ENCODE data around the gene SAMD4A.

Gene SAMD4A

DNA sequence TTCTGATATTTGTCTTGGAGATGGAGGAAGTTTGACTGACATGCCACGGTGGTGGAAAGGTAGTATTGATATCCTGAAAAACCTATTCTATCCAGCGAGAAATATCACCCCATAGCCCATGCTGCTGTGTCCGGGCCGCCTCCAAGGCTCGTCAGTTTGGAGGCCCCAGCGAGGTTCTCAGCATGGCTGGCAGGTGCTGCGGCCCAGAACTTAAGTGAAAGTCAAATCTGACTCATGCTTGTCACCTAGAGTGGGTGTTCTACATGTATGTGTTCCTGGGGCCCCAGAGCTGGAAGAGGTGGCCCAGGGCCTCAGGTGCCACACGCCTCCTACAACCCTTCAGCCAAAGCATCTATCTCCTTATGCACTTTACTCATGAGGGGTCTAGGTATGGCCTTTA, 242.8 kb downstream of the SAMD4A start:
- peaks cover 9% of the 10 kb centered on the region for H3K4me1 ChIP-seq (ENCODE audit: insufficient read depth, low read length)
- H3K9ac ChIP-seq (ENCODE audit: low read depth, low read length): no peak overlapping the region
- H3K36me3 ChIP-seq (ENCODE audit: insufficient read depth, low read length): no peaks in the 10 kb centered on the region
- no peaks in the 10 kb centered on the region for H3K9me3 ChIP-seq (ENCODE audit: control insufficient read depth, insufficient read depth, low read length)

DNA sequence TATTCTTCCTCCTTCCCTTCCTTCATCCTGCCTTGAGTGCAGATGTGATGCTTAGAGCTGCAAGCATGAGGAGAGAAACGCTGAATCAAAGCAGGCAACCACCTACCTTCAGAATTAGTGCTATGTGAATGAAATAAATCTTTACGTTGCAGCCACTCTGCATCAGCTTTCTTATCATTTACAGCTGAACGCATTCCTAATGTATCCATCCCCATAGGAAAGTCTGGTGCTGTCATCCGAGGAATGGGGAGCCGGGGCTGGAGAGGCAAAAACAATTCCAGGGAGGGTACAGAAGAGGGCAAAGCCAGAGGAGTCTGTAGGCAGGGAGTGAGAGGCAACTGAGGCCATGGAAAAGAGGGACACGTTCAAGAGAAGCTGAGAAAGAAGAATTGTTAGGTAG, 245.7 kb downstream of the SAMD4A start:
- Histone ChIP-seq H3K9me3 (ENCODE audit: control insufficient read depth, insufficient read depth, low read length) (no peaks in the 10 kb centered on the region), H3K36me3 (ENCODE audit: insufficient read depth, low read length) (no peaks in the 10 kb centered on the region), H3K9ac (ENCODE audit: low read depth, low read length) (no peak overlapping the region), H3K4me1 (ENCODE audit: insufficient read depth, low read length) (no peaks in the 10 kb centered on the region)

DNA sequence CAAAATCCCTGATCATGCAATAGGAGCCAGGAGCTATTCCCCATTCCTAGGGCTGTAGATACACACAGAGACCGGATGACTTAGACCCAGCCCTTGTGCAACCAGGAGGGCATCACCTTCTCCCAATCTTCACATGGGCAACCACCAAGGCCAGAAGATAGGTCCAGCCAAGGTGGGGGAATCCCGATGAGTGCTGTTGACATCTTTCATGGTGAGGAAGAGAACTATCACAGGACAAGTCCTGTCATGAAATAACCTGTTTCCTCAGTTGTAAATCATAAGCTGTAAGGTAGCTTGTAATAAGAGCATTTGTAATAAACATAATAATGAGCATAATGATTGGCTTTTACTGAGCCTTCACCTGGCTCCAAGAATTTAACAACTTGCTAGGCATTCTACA, 246.2 kb downstream of the SAMD4A start:
- no peaks in the 10 kb centered on the region for H3K4me1 ChIP-seq (ENCODE audit: insufficient read depth, low read length)
- H3K9ac ChIP-seq (ENCODE audit: low read depth, low read length): no peak overlapping the region
- no peaks in the 10 kb centered on the region for H3K9me3 ChIP-seq (ENCODE audit: control insufficient read depth, insufficient read depth, low read length)
- H3K36me3 ChIP-seq (ENCODE audit: insufficient read depth, low read length): no peaks in the 10 kb centered on the region

DNA sequence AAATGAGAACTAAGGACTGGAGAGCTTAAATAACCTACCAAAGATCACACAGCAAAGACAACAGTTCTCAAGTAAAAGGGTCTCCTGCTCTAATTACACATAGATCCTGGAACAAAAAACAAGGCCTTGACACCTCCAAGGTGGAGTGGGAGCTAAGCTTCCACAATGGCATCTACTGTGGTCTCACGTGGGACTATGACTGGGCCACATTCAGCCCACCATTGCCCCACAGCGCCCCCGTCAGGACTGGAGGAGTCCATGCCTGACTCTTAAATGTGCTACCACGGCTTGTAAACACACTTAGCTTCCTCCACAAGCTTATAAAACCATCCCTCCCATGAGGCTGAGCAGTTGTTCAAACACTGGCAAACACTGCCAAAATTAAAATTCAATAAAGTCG, 247.1 kb downstream of the SAMD4A start:
- Histone ChIP-seq H3K4me1 (ENCODE audit: insufficient read depth, low read length) (no peaks in the 10 kb centered on the region), H3K9ac (ENCODE audit: low read depth, low read length) (no peak overlapping the region), H3K36me3 (ENCODE audit: insufficient read depth, low read length) (no peaks in the 10 kb centered on the region), H3K9me3 (ENCODE audit: control insufficient read depth, insufficient read depth, low read length) (no peaks in the 10 kb centered on the region)

DNA sequence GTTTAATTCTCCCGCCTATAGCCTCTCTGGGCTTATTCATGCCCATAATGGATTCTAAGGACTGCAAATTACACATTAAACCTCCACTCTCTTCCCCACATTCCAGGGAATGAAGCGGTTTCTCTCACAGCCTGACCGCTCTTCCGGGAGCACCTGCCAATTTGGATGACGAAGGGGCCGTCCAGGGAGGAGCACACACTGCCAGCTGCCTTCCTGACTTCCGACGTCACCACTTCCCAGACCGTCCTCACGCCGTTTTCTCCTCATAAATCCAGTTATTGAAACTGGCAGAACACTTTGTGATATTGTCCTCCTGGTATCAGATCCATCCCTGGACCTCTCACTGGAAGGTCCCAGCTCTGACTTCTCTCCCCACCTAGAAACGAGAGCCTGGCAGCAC, 248.1 kb downstream of the SAMD4A start:
- H3K9ac ChIP-seq (ENCODE audit: low read depth, low read length): no peak overlapping the region
- H3K9me3 ChIP-seq (ENCODE audit: control insufficient read depth, insufficient read depth, low read length): no peaks in the 10 kb centered on the region
- no peaks in the 10 kb centered on the region for H3K4me1 ChIP-seq (ENCODE audit: insufficient read depth, low read length)
- H3K36me3 ChIP-seq (ENCODE audit: insufficient read depth, low read length): no peaks in the 10 kb centered on the region

DNA sequence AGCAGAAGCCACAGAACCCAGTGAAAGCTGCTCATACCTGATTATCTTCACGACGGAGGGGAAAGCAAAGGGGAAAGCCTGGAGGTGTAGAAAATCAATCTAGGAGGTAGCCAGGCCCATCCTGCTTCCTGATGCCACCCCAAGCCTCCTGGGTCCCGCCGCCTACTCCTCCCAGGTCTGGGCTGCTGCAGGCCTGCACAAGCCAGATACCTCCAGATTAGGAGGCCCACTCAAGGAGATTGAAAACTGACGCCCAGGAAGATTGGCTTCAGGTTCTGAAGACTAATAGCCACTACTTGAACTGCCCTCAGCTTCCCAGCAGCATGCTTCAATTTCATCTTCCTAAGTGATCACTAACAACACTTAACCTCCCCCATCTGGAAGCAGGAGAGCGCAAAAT, 248.6 kb downstream of the SAMD4A start:
- Histone ChIP-seq H3K4me1 (ENCODE audit: insufficient read depth, low read length) (no peaks in the 10 kb centered on the region), H3K9me3 (ENCODE audit: control insufficient read depth, insufficient read depth, low read length) (no peaks in the 10 kb centered on the region), H3K9ac (ENCODE audit: low read depth, low read length) (no peak overlapping the region), H3K36me3 (ENCODE audit: insufficient read depth, low read length) (no peaks in the 10 kb centered on the region)

DNA sequence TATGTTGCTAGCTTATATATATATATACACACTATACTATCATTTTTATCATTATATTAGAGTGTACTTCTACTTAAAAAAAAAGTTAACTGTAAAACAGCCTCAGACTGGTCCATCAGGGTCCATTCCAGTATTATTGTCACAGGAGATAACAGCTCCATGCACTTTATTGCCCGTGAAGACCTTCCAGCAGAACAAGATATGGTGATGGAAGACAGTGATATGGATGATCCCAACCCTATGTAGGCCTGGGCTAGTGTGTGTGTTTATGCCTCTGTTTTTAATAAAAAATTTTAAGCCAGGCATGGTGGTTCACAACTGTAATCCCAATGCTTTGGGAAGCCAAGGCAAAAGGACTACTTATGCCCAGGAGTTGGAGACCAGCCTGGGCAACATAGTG, 249.5 kb downstream of the SAMD4A start:
- no peaks in the 10 kb centered on the region for H3K36me3 ChIP-seq (ENCODE audit: insufficient read depth, low read length)
- no peaks in the 10 kb centered on the region for H3K9me3 ChIP-seq (ENCODE audit: control insufficient read depth, insufficient read depth, low read length)
- H3K9ac ChIP-seq (ENCODE audit: low read depth, low read length): no peak overlapping the region
- H3K4me1 ChIP-seq (ENCODE audit: insufficient read depth, low read length): no peaks in the 10 kb centered on the region

DNA sequence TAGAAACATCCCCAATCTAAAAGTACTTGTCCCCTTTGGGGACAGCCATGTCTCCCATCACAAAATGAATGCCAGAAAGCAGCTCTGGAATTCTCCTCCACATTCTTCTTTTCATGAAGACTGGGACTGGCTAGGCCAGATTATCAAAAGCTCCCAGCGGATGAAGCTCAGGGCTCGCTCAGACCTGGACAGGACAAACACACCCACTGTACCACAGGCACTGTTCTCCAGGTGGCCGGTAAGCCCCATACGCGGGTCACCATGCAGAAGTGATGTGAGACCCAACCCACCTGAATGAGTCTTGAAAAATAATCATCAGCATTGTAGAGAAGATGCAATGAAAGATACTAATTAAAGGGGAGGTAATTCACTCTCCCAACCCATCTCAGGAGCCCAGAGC, 250.6 kb downstream of the SAMD4A start:
- Histone ChIP-seq H3K4me1 (ENCODE audit: insufficient read depth, low read length) (no peaks in the 10 kb centered on the region), H3K9ac (ENCODE audit: low read depth, low read length) (no peak overlapping the region), H3K9me3 (ENCODE audit: control insufficient read depth, insufficient read depth, low read length) (no peaks in the 10 kb centered on the region), H3K36me3 (ENCODE audit: insufficient read depth, low read length) (no peaks in the 10 kb centered on the region)

DNA sequence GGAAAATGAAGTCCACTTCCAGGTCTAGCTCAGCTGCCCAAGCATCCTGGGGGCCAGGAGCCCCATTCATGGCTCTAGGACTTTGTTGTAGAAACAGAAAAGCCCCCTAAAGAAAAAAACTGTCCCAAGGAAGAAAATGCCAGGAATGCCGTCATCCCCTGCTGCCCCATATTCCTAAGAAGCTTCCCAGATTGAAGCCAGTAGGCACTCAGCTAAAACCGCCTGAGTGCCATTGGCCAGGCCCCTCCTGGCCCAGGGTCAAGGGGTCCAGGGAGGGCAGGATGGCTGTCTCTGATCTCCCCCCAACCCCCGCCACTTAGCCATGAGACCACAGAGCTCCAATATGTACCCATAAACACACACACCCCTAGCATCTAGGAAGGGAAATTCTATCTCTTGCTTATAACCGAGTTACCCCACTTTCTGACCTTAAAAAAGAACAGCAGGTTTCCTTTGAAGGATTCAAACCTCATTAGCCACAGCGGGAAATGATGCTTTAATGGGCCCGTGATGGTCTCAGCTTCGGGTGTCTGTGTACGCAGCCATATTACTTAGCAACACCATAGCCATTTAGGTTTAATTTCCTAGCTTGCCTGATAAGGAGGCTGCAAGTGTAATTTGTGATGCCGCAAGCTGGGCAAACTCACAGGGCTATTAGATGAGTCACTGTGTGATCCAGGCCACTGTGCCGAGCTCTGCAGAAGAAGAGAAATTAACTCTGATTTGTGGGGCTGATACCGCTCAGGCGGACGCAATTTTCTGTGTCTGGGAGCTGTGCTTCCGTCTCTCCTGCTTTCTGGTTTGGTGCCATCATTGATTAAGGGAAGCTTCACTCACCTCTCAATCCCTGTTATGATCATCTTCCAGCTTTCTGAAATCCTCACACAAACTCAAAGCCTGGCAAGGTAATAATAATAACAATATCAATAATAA, 251.5 kb downstream of the SAMD4A start:
- Histone ChIP-seq H3K4me1 (ENCODE audit: insufficient read depth, low read length) (no peaks in the 10 kb centered on the region), H3K9ac (ENCODE audit: low read depth, low read length) (no peak overlapping the region), H3K36me3 (ENCODE audit: insufficient read depth, low read length) (no peaks in the 10 kb centered on the region), H3K9me3 (ENCODE audit: control insufficient read depth, insufficient read depth, low read length) (no peaks in the 10 kb centered on the region)

DNA sequence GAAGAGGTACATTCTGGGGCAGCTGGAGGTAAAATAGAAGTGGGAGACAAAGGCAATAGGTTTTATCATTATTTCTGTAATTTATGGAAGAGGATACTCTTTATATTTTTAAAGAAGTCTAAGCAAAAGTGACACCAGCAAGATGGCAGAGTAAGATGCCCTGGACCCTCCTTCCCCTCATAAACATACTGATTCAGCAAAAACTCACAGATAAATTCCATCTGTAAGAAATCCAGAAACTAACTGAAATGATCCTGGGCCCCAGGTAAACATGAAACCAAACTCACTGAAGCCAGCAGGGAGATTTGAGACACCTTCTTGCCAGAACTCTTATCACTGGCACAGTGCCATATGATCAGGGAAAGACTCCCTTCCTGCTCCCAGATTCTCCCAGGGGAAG, 255.8 kb downstream of the SAMD4A start:
- H3K36me3 ChIP-seq (ENCODE audit: insufficient read depth, low read length): no peaks in the 10 kb centered on the region
- no peaks in the 10 kb centered on the region for H3K4me1 ChIP-seq (ENCODE audit: insufficient read depth, low read length)
- H3K9me3 ChIP-seq (ENCODE audit: control insufficient read depth, insufficient read depth, low read length): no peaks in the 10 kb centered on the region; the same call in 1 of the 2 replicates
- no peak overlapping the region for H3K9ac ChIP-seq (ENCODE audit: low read depth, low read length)

DNA sequence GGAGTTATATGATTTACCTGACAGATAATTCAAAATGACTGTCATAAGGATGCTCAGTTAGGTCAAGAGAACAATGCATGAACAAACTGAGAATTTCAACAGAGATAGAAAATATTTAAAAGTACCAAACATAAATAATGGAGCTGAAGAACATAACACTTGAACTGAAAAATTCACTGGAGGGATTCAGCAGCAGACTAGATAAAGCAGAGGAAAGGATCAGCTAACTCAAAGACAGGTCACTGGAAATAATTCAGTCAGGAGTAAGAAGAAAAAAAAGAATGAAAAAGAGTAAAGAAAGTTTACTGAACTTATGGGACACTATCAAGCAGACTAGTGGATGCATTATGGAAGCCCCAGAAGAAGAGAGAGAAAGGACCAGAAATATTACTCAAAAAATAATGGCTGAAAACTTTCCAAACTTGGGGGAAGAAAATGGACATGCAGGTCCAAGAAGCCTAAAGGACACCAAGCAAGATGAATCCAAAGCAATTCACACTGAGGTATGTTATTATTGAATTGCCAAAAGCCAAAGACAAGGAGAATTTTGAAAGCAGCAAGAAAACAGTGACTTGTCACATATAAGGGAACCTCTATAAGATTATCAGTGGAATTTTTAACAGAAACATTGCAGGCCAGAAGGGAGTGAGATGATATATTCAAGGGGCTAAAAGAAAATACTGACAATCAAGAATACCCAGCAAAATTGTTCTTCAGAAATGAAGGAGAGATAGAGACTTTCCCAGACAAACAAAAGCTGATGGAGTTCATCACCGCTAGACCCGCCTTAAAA, 257.0 kb downstream of the SAMD4A start:
- H3K9me3 ChIP-seq (ENCODE audit: control insufficient read depth, insufficient read depth, low read length): no peaks in the 10 kb centered on the region; the same call in 1 of the 2 replicates
- no peaks in the 10 kb centered on the region for H3K4me1 ChIP-seq (ENCODE audit: insufficient read depth, low read length)
- no peaks in the 10 kb centered on the region for H3K36me3 ChIP-seq (ENCODE audit: insufficient read depth, low read length)
- no peak overlapping the region for H3K9ac ChIP-seq (ENCODE audit: low read depth, low read length)

DNA sequence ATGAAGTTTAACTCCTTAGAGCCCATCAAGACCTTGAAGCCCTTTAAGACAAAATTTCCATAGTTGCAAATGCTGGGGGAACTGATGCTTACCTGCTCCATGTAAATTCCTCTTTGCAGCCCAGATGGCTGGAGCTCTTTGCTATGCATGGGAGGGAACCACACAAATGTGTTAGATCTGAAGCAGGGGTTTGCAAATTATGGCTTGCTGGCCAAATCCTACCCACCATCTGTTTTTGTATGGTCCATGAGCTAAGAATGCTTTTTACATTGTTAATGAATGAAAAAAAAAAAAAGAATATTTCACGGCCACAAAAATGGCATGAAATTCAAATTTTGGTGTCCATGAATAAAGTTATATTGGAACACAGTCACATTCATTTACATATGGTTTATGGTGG, 261.1 kb downstream of the SAMD4A start:
- Histone ChIP-seq H3K36me3 (ENCODE audit: insufficient read depth, low read length) (no peaks in the 10 kb centered on the region; the same call in 1 of the 2 replicates), H3K4me1 (ENCODE audit: insufficient read depth, low read length) (no peaks in the 10 kb centered on the region), H3K9ac (ENCODE audit: low read depth, low read length) (no peak overlapping the region), H3K9me3 (ENCODE audit: control insufficient read depth, insufficient read depth, low read length) (no peaks in the 10 kb centered on the region; the same call in 1 of the 2 replicates)

DNA sequence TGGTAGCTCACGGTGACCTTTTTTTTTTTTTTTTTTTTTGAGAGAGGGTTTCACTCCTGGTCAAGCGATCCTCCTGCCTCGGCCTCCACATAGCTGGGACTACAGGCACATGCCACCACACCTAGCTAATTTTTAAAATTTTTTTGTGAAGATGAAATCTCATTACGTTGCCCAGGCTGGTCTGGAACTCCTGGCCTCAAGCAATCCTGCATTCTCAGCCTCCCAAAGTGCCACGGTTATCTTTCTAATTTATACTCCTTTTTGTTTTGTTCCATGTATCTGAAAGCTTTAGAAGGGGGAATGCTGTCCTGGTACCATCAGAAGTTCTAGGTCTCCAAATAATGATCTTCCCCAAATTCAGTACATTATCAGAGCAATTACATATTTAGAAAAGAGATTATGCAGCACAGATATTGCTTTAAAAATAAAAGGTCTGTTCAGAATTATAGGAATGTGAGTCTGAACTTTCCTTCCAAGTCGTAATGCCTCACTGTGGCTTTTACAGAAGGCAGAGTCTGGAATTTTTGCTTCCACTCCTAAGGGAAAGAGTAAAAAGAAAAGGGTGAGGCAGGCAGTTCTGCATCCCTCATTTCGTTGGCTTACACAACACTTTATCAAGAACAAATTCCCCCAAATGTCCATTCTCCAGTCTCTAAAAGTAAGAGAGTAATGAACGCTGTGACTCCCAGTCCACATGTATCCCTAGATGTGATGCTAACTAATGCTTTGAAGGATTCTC, 262.7 kb downstream of the SAMD4A start:
- no peaks in the 10 kb centered on the region; the same call in 1 of the 2 replicates for H3K36me3 ChIP-seq (ENCODE audit: insufficient read depth, low read length)
- H3K9ac ChIP-seq (ENCODE audit: low read depth, low read length): no peak overlapping the region
- H3K4me1 ChIP-seq (ENCODE audit: insufficient read depth, low read length): no peaks in the 10 kb centered on the region
- H3K9me3 ChIP-seq (ENCODE audit: control insufficient read depth, insufficient read depth, low read length): no peaks in the 10 kb centered on the region; the same call in 1 of the 2 replicates

DNA sequence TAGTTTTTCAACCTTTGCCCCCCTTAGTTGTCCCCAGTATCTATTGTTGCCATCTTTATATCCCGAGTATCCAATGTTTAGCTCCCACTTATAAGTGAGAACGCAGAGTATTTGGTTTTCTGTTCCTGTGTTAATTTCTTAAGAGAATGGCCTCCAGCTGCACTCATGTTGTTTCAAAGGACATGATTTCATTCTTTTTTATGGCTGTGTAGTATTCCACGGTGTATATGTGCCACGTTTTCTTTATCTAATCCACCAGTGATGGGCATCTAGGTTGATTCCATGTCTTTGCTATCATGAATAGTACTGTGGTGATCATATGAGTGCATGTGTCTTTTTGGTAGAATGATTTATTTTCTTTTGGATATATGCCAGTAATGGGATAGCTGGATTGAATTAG, 263.7 kb downstream of the SAMD4A start:
- H3K9ac ChIP-seq (ENCODE audit: low read depth, low read length): no peak overlapping the region

More for the DNA sequence above, 263.7 kb downstream of the SAMD4A start:
- H3K36me3 ChIP-seq (ENCODE audit: insufficient read depth, low read length): no peaks in the 10 kb centered on the region; the same call in 1 of the 2 replicates
- H3K9me3 ChIP-seq (ENCODE audit: control insufficient read depth, insufficient read depth, low read length): no peaks in the 10 kb centered on the region
- no peaks in the 10 kb centered on the region for H3K4me1 ChIP-seq (ENCODE audit: insufficient read depth, low read length)
